HG02840 (cell line): Measurements from ENCODE around the gene PODN.

Source experiments
- ATAC-seq: cut with Tn5 transposase; IDR thresholded peaks from one replicate; pipeline ENCODE4 v1.9.1; 2021; ENCODE audit warnings: mild to moderate bottlenecking, moderate library complexity, moderate number of reproducible peaks; ENCODE audit not compliant: unreplicated experiment, low FRiP score

Gene PODN

GRCh38 chr1:53128401-53128800 is 66.4 kb downstream of the PODN start:
- ATAC-seq, result no peak

GRCh38 chr1:53129891-53130597 is 68.0 kb downstream of the PODN start:
- no peak for ATAC-seq

GRCh38 chr1:53130598-53130877 is 68.5 kb downstream of the PODN start:
- no peak for ATAC-seq

- ATAC-seq, result no peak
Observed at GRCh38 chr1:53130878-53131589, 69.0 kb downstream of the PODN start.

GRCh38 chr1:53131590-53131938 is 69.6 kb downstream of the PODN start:
- no peak for ATAC-seq

GRCh38 chr1:53132176-53132575 is 70.2 kb downstream of the PODN start:
- ATAC-seq, result no peak

- no peak for ATAC-seq
Observed at GRCh38 chr1:53133261-53134041, 71.4 kb downstream of the PODN start.

GRCh38 chr1:53134042-53134485 is 72.1 kb downstream of the PODN start:
- ATAC-seq, result no peak
